IMR-90 (cell line): ENCODE data around the gene SIT1. TPM values are rescaled to one million over a fixed set of nuclear protein-coding genes. Genes with fewer than 3 reads are reported as not detected.
A peak's percentile ranks its signal among the peaks of the same experiment; 100 is the strongest.

Experiments used
- ATAC-seq: fragments of 200-7000 bp; cut with Tn5 transposase; 2 replicates; pipeline ENCODE4 v1.9.1; 2020; ENCODE audit warnings: low read depth, mild to moderate bottlenecking, moderate library complexity
- BruUV-seq: library from RNA; stranded (reverse); fragments of 400-500 nt; replicated peaks from 2 replicates; lab custom pipeline; 2021; lab: Mats Ljungman, UMichigan
- CTCF ChIA-PET: fragments of 300-600 bp; formaldehyde crosslinking; extraction: SDS; loops from one replicate; lab custom pipeline; 2021; ENCODE audit warnings: antibody characterized with exemption; lab: Yijun Ruan, JAX
- POLR2A ChIA-PET: fragments of 300-600 bp; sonication (Branson Sonifier 250); formaldehyde crosslinking; loops from one replicate; lab custom pipeline; 2022; ENCODE audit warnings: antibody characterized with exemption; ENCODE audit not compliant: unreplicated experiment; lab: Charles Lee
- DNase-seq: peaks from one replicate; pipeline ENCODE4 v3.0.0; 2013
- H2AFZ ChIP-seq: replicated peaks from 2 replicates; pipeline ENCODE3; 2013; ENCODE audit warnings: low read length, mild to moderate bottlenecking; ENCODE audit not compliant: poor library complexity
- H2AK5ac ChIP-seq: 2 replicates; pipeline ENCODE4 v1.6.1; 2013; ENCODE audit warnings: low read depth, low read length, inconsistent platforms
- H2AK9ac ChIP-seq: replicated peaks from 2 replicates; pipeline ENCODE3; 2013; ENCODE audit warnings: mild to moderate bottlenecking, low read depth, low read length, moderate library complexity; ENCODE audit not compliant: poor library complexity
- H2BK120ac ChIP-seq: 2 replicates; pipeline ENCODE4 v1.6.1; 2013; ENCODE audit warnings: low read depth, low read length, inconsistent platforms
- H2BK15ac ChIP-seq: 3 replicates; pipeline ENCODE4 v1.6.1; 2013; ENCODE audit warnings: low read depth, low read length, inconsistent platforms
- H2BK20ac ChIP-seq: 2 replicates; pipeline ENCODE4 v1.6.1; 2013; ENCODE audit warnings: low read depth, mild to moderate bottlenecking, inconsistent platforms, low read length, moderate library complexity
- H2BK5ac ChIP-seq: 2 replicates; pipeline ENCODE4 v1.6.1; 2013; ENCODE audit warnings: mild to moderate bottlenecking, low read depth, low read length, inconsistent platforms; ENCODE audit not compliant: poor library complexity, severe bottlenecking
- H3K14ac ChIP-seq: replicated peaks from 2 replicates; pipeline ENCODE4 v1.6.1; 2013; ENCODE audit warnings: low read depth, low read length, inconsistent platforms
- H3K18ac ChIP-seq: 2 replicates; pipeline ENCODE4 v1.6.1; 2013; ENCODE audit warnings: low read depth, low read length, control low read depth
- H3K23ac ChIP-seq: 2 replicates; pipeline ENCODE4 v1.6.1; 2013; ENCODE audit warnings: low read depth, low read length, inconsistent platforms
- H3K27ac ChIP-seq: 2 replicates; pipeline ENCODE4 v1.5.1; 2013; ENCODE audit warnings: mild to moderate bottlenecking, control low read depth, low read length; ENCODE audit not compliant: insufficient read depth
- H3K27me3 ChIP-seq: 2 replicates; pipeline ENCODE4 v1.6.1; 2013; ENCODE audit warnings: low read length; ENCODE audit not compliant: control insufficient read depth, insufficient read depth
- H3K36me3 ChIP-seq: 2 replicates; pipeline ENCODE4 v1.6.1; 2013; ENCODE audit warnings: low read length, mixed read lengths; ENCODE audit not compliant: control insufficient read depth, insufficient read depth
- H3K4ac ChIP-seq: 2 replicates; pipeline ENCODE4 v1.6.1; 2013; ENCODE audit warnings: low read depth, low read length, inconsistent platforms
- H3K4me1 ChIP-seq: 2 replicates; pipeline ENCODE4 v1.6.1; 2013; ENCODE audit warnings: low read length, mixed read lengths; ENCODE audit not compliant: control insufficient read depth, insufficient read depth
- H3K4me2 ChIP-seq: 2 replicates; pipeline ENCODE4 v1.6.1; 2013; ENCODE audit warnings: low read depth, mild to moderate bottlenecking, control low read depth, low read length, moderate library complexity
- H3K4me3 ChIP-seq: 2 replicates; pipeline ENCODE4 v1.5.1; 2013; ENCODE audit warnings: low read depth, mild to moderate bottlenecking, control low read depth, low read length, moderate library complexity; ENCODE audit not compliant: insufficient read depth
- H3K56ac ChIP-seq: 2 replicates; pipeline ENCODE4 v1.6.1; 2013; ENCODE audit warnings: low read length, inconsistent platforms; ENCODE audit not compliant: insufficient read depth; ENCODE audit errors: extremely low read depth
- H3K79me1 ChIP-seq, 2 experiments: 2 replicates each; pipeline ENCODE4 v1.6.1; 2013; ENCODE audit warnings: low read length in 2 of 2, inconsistent platforms in 1 of 2, low read depth in 1 of 2
- H3K9ac ChIP-seq: 2 replicates; pipeline ENCODE4 v1.6.1; 2013; ENCODE audit warnings: low read depth, low read length, control low read depth
- H3K9me1 ChIP-seq: 2 replicates; pipeline ENCODE4 v1.6.1; 2013; ENCODE audit warnings: low read length, inconsistent platforms; ENCODE audit not compliant: insufficient read depth
- H3K9me3 ChIP-seq: 2 replicates; pipeline ENCODE4 v1.6.1; 2013; ENCODE audit warnings: low read length; ENCODE audit not compliant: control insufficient read depth, insufficient read depth
- H4K20me1 ChIP-seq: 2 replicates; pipeline ENCODE4 v1.6.1; 2013; ENCODE audit warnings: low read length, inconsistent platforms; ENCODE audit not compliant: insufficient read depth
- H4K5ac ChIP-seq: 2 replicates; pipeline ENCODE4 v1.6.1; 2013; ENCODE audit warnings: mild to moderate bottlenecking, low read depth, low read length, control low read depth
- H4K8ac ChIP-seq, 2 experiments: 2 replicates each; pipeline ENCODE4 v1.6.1; 2013; ENCODE audit warnings: low read depth in 2 of 2, low read length in 2 of 2, control low read depth in 1 of 2, inconsistent platforms in 1 of 2
- H4K91ac ChIP-seq: 2 replicates; pipeline ENCODE4 v1.6.1; 2013; ENCODE audit warnings: low read depth, low read length, inconsistent platforms; ENCODE audit not compliant: insufficient read depth
- BHLHE40 ChIP-seq: fragments of 150-350 bp; IDR thresholded peaks from 2 replicates; pipeline ENCODE4 v1.6.1; 2016; ENCODE audit warnings: mild to moderate bottlenecking, low read depth, low read length
- CEBPB ChIP-seq: IDR thresholded peaks from 2 replicates; pipeline ENCODE4 v1.6.1; 2012; ENCODE audit warnings: low read depth, low read length, improper control_type of control experiment
- CHD1 ChIP-seq: IDR thresholded peaks from 2 replicates; pipeline ENCODE4 v1.6.1; 2012; ENCODE audit warnings: low read depth, low read length, improper control_type of control experiment
- FOS ChIP-seq: fragments of 150-350 bp; IDR thresholded peaks from 2 replicates; pipeline ENCODE4 v1.6.1; 2016; ENCODE audit warnings: low read depth, low read length
- MAFK ChIP-seq: IDR thresholded peaks from 2 replicates; pipeline ENCODE4 v1.6.1; 2012; ENCODE audit warnings: low read depth, low read length, improper control_type of control experiment
- MXI1 ChIP-seq: IDR thresholded peaks from 2 replicates; pipeline ENCODE4 v1.6.1; 2012; ENCODE audit warnings: low read depth, mild to moderate bottlenecking, low read length, moderate library complexity, borderline replicate concordance
- NFE2L2 ChIP-seq: fragments of 150-350 bp; IDR thresholded peaks from 2 replicates; pipeline ENCODE4 v1.6.1; 2016; ENCODE audit warnings: low read depth, mild to moderate bottlenecking, low read length
- POLR2A ChIP-seq: IDR thresholded peaks from 2 replicates; pipeline ENCODE4 v1.6.1; 2012; ENCODE audit warnings: mild to moderate bottlenecking, low read depth, low read length
- RAD21 ChIP-seq: IDR thresholded peaks from 2 replicates; pipeline ENCODE4 v1.6.1; 2012; ENCODE audit warnings: low read length, improper control_type of control experiment
- RCOR1 ChIP-seq: IDR thresholded peaks from 2 replicates; pipeline ENCODE4 v1.6.1; 2012; ENCODE audit warnings: mild to moderate bottlenecking, low read length, improper control_type of control experiment; ENCODE audit not compliant: insufficient replicate concordance
- RFX5 ChIP-seq: IDR thresholded peaks from 2 replicates; pipeline ENCODE4 v1.8.0; 2012; ENCODE audit warnings: low read depth, mild to moderate bottlenecking, low read length, moderate library complexity
- WGBS, 2 experiments: methylation state at CpG; one replicate each; pipeline versions ENCODE4 v1.1.5 to v1.1.7; 2013; ENCODE audit warnings: missing lambda C conversion rate in 2 of 2; ENCODE audit not compliant: insufficient read length in 1 of 2; ENCODE audit errors: extremely low coverage in 2 of 2; 5-methylcytosine and 5-hydroxymethylcytosine counted together
- dilution Hi-C: fragments of 300-500 bp; cut with HindIII; formaldehyde crosslinking; loops from one replicate; pipeline ENCODE4 v1.14.3; 2018; ENCODE audit warnings: low sequenced_read_pairs; ENCODE audit not compliant: unreplicated experiment
- in situ Hi-C: fragments of 300-500 bp; cut with MboI; formaldehyde crosslinking; loops from 3 replicates; pipeline ENCODE4 v1.14.3; 2019; ENCODE audit warnings: low sequenced_read_pairs, inconsistent platforms, mixed read lengths
- intact Hi-C: fragments of 100-400 bp; cut with micrococcal nuclease; formaldehyde crosslinking; loops from 2 replicates; pipeline ENCODE4 v1.10.0; 2022
- polyA plus RNA-seq, 3 experiments: library from polyadenylated mRNA; depleted of rRNA; stranded (reverse); fragments of >200 nt; gene quantifications; 2 replicates each; pipeline ENCODE4 v1.2.3, GENCODE V29; 2012; ENCODE audit warnings: low replicate concordance in 1 of 3
- total RNA-seq: library from RNA; depleted of rRNA; stranded (reverse); fragments of >200 nt; gene quantifications from 2 replicates; pipeline ENCODE4 v1.2.3, GENCODE V29; 2012
- TF ChIP-seq, protein P1 (sequence below): fragments of 150-350 bp; IDR thresholded peaks from 2 replicates; pipeline ENCODE4 v1.6.1; 2017; ENCODE audit warnings: mild to moderate bottlenecking, antibody characterized with exemption, low read length, low read depth
- TF ChIP-seq, protein P2 (sequence below): conservative IDR thresholded peaks from 2 replicates; pipeline ENCODE4 v1.5.1; 2012; ENCODE audit warnings: mild to moderate bottlenecking, low read depth, low read length, improper control_type of control experiment
- TF ChIP-seq, protein P3 (sequence below): fragments of 150-350 bp; IDR thresholded peaks from 2 replicates; pipeline ENCODE4 v1.6.1; 2016; ENCODE audit warnings: low read depth, mild to moderate bottlenecking, low read length, moderate library complexity, borderline replicate concordance

SIT1 gene
- total and polyA plus RNA-seq, 2 of the 4 experiments (the other 2 are of a cell fraction), result not detected

DNA sequence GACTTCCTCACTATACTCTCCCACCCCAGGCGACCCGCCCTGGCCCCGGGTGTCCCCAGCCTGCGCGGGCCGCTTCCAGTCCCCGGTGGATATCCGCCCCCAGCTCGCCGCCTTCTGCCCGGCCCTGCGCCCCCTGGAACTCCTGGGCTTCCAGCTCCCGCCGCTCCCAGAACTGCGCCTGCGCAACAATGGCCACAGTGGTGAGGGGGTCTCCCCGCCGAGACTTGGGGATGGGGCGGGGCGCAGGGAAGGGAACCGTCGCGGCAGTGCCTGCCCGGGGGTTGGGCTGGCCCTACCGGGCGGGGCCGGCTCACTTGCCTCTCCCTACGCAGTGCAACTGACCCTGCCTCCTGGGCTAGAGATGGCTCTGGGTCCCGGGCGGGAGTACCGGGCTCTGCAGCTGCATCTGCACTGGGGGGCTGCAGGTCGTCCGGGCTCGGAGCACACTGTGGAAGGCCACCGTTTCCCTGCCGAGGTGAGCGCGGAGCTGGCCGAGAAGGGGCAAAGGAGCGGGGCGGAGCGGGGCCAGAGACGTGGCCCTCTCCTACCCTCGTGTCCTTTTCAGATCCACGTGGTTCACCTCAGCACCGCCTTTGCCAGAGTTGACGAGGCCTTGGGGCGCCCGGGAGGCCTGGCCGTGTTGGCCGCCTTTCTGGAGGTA is 25.1 kb upstream of the SIT1 start:
- ChIA-PET POLR2A (interaction anchor here (1.7 kb wide), 1 partner anchor 15 kb away, joined by 4 read pairs; no protein-coding TSS in a partner anchor), CTCF (interaction anchor here (1.0 to 1.3 kb wide), 2 partner anchors 15 to 57 kb away, joined by 3 to 5 read pairs; partner anchors contain the start of gene CREB3)
- H3K56ac ChIP-seq, result no peak overlapping the region
- H4K91ac ChIP-seq, result peak overlapping the region; percentile 27; the same call in 1 of the 2 replicates
- H2BK15ac ChIP-seq, result peak overlapping the region; percentile 33; the same call in 1 of the 3 replicates
- intact Hi-C loops, result no loop called here
- H2AK9ac ChIP-seq, result peak overlapping the region; percentile 86
- H3K18ac ChIP-seq, result peak overlapping the region; percentile 40; the same call in 1 of the 2 replicates
- peak overlapping the region; percentile 39; the same call in 1 of the 2 replicates for H4K5ac ChIP-seq
- peaks cover 20% of the 10 kb centered on the region for H3K9me1 ChIP-seq
- H2AFZ ChIP-seq, result peak overlapping the region; percentile 91
- H3K79me1 ChIP-seq, result peaks cover 0 to 10% of the 10 kb centered on the region in 2 experiments; a peak in 2 of 4 replicates
- H4K20me1 ChIP-seq, result peaks cover 10% of the 10 kb centered on the region
- H3K27ac ChIP-seq, result no peak overlapping the region; the same call in 1 of the 2 replicates
- H3K4ac ChIP-seq, result peak overlapping the region; percentile 67
- no peaks in the 10 kb centered on the region for H3K27me3 ChIP-seq
- H3K14ac ChIP-seq, result no peak overlapping the region
- no peaks in the 10 kb centered on the region for H3K9me3 ChIP-seq
- 32% methylated on average over 27 of the region's 51 CpGs; no CpG with 5 or more reads in 1 of the 2 experiments for WGBS, 2 experiments
- dilution Hi-C loops, result no loop called here
- H2BK20ac ChIP-seq, result no peak overlapping the region; the same call in 1 of the 2 replicates
- H2BK5ac ChIP-seq, result no peak overlapping the region
- peak overlapping the region; percentile 15 to 80; a peak in 3 of 4 replicates for H4K8ac ChIP-seq
- in situ Hi-C loops, result no loop called here
- no peak overlapping the region for H3K9ac ChIP-seq
- no peak for DNase-seq
- H3K36me3 ChIP-seq, result no peaks in the 10 kb centered on the region
- H2BK120ac ChIP-seq, result peak overlapping the region; percentile 16
- H3K4me3 ChIP-seq, result peak overlapping the region; percentile 12; the same call in 1 of the 2 replicates
- no peak; the same call in 1 of the 2 replicates for ATAC-seq
- BruUV-seq, result no TSS peak
- peak overlapping the region; percentile 40; the same call in 1 of the 2 replicates for H3K4me2 ChIP-seq
- H2AK5ac ChIP-seq, result peak overlapping the region; percentile 56
- H3K4me1 ChIP-seq, result peaks cover 19% of the 10 kb centered on the region
- no peak overlapping the region for H3K23ac ChIP-seq
- TF ChIP-seq, protein P1, sequence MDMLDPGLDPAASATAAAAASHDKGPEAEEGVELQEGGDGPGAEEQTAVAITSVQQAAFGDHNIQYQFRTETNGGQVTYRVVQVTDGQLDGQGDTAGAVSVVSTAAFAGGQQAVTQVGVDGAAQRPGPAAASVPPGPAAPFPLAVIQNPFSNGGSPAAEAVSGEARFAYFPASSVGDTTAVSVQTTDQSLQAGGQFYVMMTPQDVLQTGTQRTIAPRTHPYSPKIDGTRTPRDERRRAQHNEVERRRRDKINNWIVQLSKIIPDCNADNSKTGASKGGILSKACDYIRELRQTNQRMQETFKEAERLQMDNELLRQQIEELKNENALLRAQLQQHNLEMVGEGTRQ, result no peak
- no peak for TF ChIP-seq FOS
- no peak for TF ChIP-seq RCOR1
- no peak for TF ChIP-seq CHD1
- TF ChIP-seq MXI1, result no peak
- TF ChIP-seq RFX5, result no peak
- TF ChIP-seq MAFK, result no peak
- TF ChIP-seq, protein P2, sequence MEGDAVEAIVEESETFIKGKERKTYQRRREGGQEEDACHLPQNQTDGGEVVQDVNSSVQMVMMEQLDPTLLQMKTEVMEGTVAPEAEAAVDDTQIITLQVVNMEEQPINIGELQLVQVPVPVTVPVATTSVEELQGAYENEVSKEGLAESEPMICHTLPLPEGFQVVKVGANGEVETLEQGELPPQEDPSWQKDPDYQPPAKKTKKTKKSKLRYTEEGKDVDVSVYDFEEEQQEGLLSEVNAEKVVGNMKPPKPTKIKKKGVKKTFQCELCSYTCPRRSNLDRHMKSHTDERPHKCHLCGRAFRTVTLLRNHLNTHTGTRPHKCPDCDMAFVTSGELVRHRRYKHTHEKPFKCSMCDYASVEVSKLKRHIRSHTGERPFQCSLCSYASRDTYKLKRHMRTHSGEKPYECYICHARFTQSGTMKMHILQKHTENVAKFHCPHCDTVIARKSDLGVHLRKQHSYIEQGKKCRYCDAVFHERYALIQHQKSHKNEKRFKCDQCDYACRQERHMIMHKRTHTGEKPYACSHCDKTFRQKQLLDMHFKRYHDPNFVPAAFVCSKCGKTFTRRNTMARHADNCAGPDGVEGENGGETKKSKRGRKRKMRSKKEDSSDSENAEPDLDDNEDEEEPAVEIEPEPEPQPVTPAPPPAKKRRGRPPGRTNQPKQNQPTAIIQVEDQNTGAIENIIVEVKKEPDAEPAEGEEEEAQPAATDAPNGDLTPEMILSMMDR, result no peak
- no peak for TF ChIP-seq POLR2A
- TF ChIP-seq RAD21, result no peak
- no peak for TF ChIP-seq CEBPB
- TF ChIP-seq BHLHE40, result no peak
- TF ChIP-seq, protein P3, sequence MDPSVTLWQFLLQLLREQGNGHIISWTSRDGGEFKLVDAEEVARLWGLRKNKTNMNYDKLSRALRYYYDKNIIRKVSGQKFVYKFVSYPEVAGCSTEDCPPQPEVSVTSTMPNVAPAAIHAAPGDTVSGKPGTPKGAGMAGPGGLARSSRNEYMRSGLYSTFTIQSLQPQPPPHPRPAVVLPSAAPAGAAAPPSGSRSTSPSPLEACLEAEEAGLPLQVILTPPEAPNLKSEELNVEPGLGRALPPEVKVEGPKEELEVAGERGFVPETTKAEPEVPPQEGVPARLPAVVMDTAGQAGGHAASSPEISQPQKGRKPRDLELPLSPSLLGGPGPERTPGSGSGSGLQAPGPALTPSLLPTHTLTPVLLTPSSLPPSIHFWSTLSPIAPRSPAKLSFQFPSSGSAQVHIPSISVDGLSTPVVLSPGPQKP, result no peak
- no peak for TF ChIP-seq NFE2L2
